SK-N-DZ (cell line): ENCODE data around the gene WNK2.

ENCODE experiments used
- DNase-seq: peaks from one replicate; pipeline ENCODE4 v3.0.0-alpha.2; 2015; ENCODE audit warnings: low spot score

The WNK2 gene

DNA sequence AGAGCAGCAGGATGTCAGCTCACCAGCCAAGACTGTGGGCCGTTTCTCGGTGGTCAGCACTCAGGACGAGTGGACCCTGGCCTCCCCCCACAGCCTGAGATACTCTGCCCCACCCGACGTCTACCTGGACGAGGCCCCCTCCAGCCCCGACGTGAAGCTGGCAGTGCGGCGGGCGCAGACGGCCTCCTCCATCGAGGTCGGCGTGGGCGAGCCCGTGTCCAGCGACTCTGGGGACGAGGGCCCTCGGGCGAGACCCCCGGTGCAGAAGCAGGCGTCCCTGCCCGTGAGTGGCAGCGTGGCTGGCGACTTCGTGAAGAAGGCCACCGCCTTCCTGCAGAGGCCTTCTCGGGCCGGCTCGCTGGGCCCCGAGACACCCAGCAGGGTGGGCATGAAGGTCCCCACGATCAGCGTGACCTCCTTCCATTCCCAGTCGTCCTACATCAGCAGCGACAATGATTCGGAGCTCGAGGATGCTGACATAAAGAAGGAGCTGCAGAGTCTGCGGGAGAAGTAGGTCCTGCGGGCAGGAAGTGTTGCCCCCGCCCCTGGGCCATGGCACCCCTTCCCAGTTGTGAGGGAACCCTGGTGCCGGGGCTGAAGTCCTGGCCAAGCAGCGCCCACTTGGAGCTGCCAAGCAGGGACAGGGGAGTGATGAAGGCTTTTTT, 108.9 kb downstream of the WNK2 start:
- no peak for DNase-seq

DNA sequence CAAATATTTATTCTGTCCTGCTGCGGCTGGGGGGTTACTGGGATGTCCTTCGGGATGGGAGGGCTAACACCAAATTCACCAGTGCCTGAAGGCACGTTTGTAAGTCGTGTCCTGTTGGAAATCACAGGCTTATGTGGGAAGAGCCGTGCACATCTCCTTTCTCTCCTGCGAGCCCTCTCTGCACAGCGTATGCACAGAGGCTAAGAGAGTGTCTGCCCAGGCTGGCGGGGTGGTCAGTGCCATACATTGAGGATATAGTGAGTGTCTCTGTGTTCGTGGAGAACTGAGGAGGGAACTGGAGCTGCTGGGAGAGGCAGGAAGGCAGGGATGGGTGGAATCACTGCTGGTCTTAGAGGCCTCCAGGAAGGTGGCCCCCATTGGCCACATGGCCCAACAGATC, 110.1 kb downstream of the WNK2 start:
- no peak for DNase-seq

- no peak for DNase-seq
Observed at GRCh38 chr9:93295031-93295430, 111.1 kb downstream of the WNK2 start.

GRCh38 chr9:93295456-93296076, 111.6 kb downstream of the WNK2 start:
- DNase-seq: no peak

DNA sequence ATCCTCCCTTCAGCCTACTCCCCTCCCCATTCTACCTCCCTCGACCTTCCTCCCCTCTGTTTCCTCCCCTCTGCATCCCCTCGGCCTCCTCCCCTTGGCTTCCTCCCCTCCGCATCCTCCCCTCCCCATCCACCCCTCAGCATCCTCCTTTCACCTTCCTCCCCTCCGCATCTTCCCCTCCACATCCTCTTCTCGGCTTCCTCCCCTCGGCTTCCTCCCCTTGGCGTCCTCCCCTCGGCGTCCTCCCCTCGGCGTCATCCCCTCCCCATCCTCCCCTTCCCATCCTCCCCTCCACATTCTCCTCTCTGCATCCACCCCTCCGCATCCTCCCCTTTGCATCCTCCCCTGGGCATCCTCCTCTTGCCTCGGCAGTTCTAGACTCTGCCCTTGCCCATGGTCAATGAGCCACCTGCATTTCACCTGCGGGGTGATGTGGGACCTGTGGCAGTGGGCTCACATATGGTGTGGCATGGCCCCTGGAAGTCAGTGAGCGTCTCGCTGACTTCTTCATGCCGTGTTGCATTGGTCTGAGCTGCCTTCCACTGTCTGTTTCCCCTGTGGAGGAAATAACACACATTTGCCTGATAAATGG, 113.0 kb downstream of the WNK2 start:
- DNase-seq: no peak

GRCh38 chr9:93297659-93298497, 113.9 kb downstream of the WNK2 start:
- no peak for DNase-seq

GRCh38 chr9:93298498-93299417, 114.8 kb downstream of the WNK2 start:
- DNase-seq: no peak

- no peak for DNase-seq
Observed at GRCh38 chr9:93299418-93300174, 115.7 kb downstream of the WNK2 start.

DNA sequence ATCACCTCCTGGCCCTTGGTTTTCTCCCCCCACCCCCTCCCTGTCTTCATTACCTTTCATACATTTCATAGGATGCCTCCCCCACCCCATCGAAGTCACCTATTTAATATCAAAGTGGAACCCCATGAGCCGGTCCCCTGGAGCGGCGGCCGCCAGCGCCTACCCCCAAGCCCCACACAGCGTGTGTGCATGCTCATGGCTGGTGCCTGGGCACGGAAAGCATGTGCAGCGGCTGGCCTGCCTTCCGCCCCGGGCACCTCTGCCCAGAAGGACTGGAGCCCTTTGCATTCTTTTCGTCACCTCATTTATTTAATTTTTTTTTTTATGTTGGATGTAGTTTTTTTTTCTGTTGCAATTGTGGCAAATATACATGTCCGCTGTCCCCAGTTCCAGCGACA, 116.2 kb downstream of the WNK2 start:
- no peak for DNase-seq

- DNase-seq: no peak
Observed at GRCh38 chr9:93300585-93301081, 116.7 kb downstream of the WNK2 start.

DNA sequence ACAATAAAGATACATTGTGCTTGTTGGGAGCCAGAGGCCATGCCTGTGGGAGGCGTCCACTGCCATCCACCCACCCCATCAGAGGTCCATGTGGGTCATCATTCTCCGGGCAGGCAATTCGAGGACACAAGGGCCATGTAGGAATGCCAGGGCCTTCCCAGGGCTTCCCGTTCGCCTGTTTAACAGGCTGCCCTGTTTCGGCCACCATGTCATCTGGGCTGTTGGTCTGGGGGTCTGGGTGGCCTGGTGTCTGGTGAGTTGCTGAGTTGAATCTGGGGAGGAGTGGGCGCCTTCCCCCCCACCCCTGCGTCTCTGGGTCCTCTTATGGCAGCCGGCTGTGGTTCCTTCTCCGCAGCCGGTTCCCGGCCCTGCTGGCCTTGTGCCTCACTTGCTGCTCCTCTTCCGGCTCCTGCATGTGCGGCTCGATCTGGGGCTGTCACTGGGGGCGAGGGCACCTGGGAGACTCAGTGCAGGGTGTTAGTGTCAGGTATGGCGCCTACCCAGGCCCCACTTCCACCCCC, 117.4 kb downstream of the WNK2 start:
- DNase-seq: no peak

DNA sequence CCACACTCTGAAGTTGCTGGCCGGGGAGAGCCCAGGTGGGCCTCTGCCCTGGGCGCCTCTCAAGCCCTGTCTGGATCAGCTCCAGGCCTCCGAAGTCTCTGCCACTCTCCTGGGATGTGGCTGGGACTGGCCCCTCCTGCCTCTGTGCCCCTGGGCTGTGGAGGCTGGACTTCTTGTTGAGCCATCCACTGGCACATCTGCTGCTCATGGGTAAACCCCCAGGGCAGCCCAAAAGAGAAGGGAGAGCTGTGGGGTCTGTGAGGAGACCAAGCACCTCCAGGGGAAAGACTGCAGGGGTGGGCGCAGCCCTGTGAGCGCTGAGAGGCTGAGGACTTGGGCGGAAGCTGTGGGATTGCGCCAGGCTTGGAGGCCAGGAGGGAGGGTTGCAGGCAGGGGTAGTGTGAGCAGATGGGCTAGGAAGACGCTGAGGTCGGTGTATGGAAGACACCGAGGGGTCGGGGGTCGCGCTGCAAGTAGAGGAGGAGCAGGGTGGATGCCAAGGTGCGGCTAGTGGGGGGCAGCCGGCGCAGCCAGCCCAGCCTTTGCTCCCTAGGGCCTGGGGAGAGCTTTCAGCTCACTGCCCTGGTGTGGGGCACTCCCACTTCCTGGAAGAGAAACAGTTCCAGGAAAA, 118.1 kb downstream of the WNK2 start:
- no peak for DNase-seq

DNA sequence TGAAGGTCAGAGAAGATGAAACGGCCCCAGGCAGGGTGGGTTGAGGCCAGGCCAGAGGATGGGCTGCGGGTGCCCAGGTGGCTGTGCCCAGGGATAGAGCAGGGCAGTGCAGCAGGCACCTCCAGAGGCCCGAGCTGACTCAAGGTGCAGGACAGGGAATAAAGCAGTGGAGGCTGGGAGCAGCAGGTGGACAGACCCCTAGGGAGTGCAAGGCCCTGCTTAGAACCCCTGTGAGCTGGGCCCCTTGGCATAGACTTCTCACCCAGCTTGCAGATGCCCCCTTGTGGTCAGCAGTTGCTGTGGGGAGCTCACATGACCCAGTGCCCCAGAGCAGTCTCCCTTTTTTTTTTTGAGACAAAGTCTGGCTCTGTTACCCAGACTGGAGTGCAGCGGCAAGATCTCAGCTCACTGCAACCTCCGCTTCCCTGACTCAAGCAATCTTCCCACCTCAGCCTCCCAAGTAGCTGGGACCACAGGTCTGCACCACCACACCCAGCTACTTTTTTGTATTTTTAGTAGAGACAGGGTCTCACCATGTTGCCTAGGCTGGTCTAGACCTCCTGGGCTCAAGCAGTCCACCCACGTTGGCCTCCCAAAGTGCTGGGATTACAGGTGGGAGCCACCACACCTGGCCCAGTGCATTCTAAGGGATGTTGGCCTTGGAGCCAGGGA, 118.8 kb downstream of the WNK2 start:
- peak; percentile 54 for DNase-seq

DNA sequence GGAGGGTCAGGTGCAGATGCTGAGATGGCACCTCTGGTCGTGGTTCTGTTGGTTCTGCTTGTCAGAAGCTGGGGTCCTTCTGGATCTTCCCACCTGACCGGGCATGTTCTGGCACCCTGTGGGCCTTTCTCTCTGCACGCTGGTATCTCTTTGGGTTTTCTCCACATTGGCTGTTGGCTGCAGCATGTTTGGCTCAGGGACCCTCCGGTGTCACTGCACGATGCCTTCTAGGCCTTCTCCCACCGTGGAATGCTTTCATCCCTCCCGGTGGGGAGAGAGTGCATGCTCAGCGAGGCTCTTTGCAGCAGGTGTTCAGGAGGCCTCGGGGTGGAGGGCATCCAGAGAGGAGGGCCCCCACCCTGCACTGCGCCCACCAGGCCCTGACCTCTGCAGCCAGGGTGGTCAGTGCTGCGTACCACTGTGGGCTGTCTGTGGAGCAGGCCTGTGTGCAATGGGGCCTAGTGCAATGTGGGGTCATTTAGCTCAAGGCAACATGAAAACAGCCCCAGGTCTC, 119.4 kb downstream of the WNK2 start:
- DNase-seq: no peak

GRCh38 chr9:93303806-93304573, 120.1 kb downstream of the WNK2 start:
- DNase-seq: no peak

- peak; percentile 39 for DNase-seq
Observed at GRCh38 chr9:93304574-93305496, 120.9 kb downstream of the WNK2 start.

- no peak for DNase-seq
Observed at GRCh38 chr9:93305497-93306020, 121.6 kb downstream of the WNK2 start.
